Central memory CD8-positive, alpha-beta T cell (primary cell): ENCODE results near the gene FAM131A.

Source experiments
- ATAC-seq: fragments of 150-1000 bp; cut with Tn5 transposase; replicated peaks from 2 replicates; pipeline ENCODE4 v1.10.0; 2022; ENCODE audit warnings: mild to moderate bottlenecking, moderate FRiP score, moderate number of reproducible peaks; ENCODE audit not compliant: poor library complexity, severe bottlenecking; ENCODE audit errors: extremely low read depth
- DNase-seq, 2 donors: peaks; one replicate each; pipeline ENCODE4 v3.0.0; 2021; ENCODE audit warnings: low spot score in 2 of 2
- H3K27ac Mint-ChIP-seq: one replicate; pipeline ENCODE4 v1.8.0; 2022; ENCODE audit warnings: low read depth, mild to moderate bottlenecking, moderate library complexity, mixed read lengths
- H3K27me3 Mint-ChIP-seq: one replicate; pipeline ENCODE4 v1.8.0; 2022; ENCODE audit warnings: mixed read lengths
- H3K36me3 Mint-ChIP-seq: one replicate; pipeline ENCODE4 v1.8.0; 2022; ENCODE audit warnings: mild to moderate bottlenecking, moderate library complexity, mixed read lengths; ENCODE audit not compliant: insufficient read depth
- H3K4me1 Mint-ChIP-seq: one replicate; pipeline ENCODE4 v1.8.0; 2022; ENCODE audit warnings: mixed read lengths
- H3K4me3 Mint-ChIP-seq: one replicate; pipeline ENCODE4 v1.8.0; 2022; ENCODE audit warnings: mild to moderate bottlenecking, moderate library complexity, mixed read lengths
- H3K9me3 Mint-ChIP-seq: one replicate; pipeline ENCODE4 v1.8.0; 2022; ENCODE audit warnings: mixed read lengths

FAM131A gene

GRCh38 chr3:184322731-184323487 lies 14.5 kb upstream of the FAM131A start:
- Mint-ChIP-seq H3K4me1 (peaks cover 24% of the 10 kb centered on the region), H3K27ac (no peak overlapping the region), H3K27me3 (no peaks in the 10 kb centered on the region), H3K9me3 (no peaks in the 10 kb centered on the region), H3K36me3 (peaks cover 71% of the 10 kb centered on the region), H3K4me3 (no peak overlapping the region)
- DNase-seq (no peak), ATAC-seq (no peak)

DNA sequence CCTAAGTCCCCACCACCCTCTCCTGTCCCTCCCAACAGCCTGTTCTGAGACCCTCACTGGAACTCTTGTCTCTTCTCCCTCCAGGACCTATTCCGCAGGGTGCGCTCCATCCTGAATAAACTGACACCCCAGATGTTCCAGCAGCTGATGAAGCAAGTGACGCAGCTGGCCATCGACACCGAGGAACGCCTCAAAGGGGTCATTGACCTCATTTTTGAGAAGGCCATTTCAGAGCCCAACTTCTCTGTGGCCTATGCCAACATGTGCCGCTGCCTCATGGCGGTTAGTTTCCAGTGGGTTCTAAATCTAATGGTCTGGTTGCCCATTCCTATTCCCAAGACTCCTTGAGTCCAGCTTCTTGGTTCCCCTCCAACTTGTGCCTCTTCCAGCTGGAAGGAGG lies 13.7 kb upstream of the FAM131A start:
- Mint-ChIP-seq H3K9me3 (no peaks in the 10 kb centered on the region), H3K27ac (no peak overlapping the region), H3K36me3 (peaks cover 72% of the 10 kb centered on the region), H3K4me3 (no peak overlapping the region), H3K27me3 (no peaks in the 10 kb centered on the region), H3K4me1 (peaks cover 21% of the 10 kb centered on the region)
- DNase-seq, result no peak
- ATAC-seq, result no peak

DNA sequence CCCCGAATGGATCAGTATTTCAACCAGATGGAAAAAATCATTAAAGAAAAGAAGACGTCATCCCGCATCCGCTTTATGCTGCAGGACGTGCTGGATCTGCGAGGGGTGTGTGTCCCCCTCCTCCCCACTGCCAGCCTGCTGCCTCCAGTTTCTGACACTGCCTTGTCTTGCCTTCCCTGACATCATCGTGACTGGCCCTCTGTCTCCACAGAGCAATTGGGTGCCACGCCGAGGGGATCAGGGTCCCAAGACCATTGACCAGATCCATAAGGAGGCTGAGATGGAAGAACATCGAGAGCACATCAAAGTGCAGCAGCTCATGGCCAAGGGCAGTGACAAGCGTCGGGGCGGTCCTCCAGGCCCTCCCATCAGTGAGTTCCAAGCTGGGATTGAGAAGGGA lies 12.1 kb upstream of the FAM131A start:
- Mint-ChIP-seq H3K27me3 (no peaks in the 10 kb centered on the region), H3K9me3 (no peaks in the 10 kb centered on the region), H3K27ac (no peak overlapping the region), H3K36me3 (peaks cover 80% of the 10 kb centered on the region), H3K4me1 (peaks cover 16% of the 10 kb centered on the region), H3K4me3 (no peak overlapping the region)
- ATAC-seq, result no peak
- no peak for DNase-seq

GRCh38 chr3:184325715-184326369 lies 11.6 kb upstream of the FAM131A start:
- Mint-ChIP-seq H3K9me3 (no peaks in the 10 kb centered on the region), H3K36me3 (peaks cover 76% of the 10 kb centered on the region), H3K27ac (no peak overlapping the region), H3K4me3 (no peak overlapping the region), H3K4me1 (peaks cover 11% of the 10 kb centered on the region), H3K27me3 (no peaks in the 10 kb centered on the region)
- DNase-seq, result no peak
- ATAC-seq, result no peak

- ATAC-seq (no peak), DNase-seq (no peak)
- peaks cover 80% of the 10 kb centered on the region for H3K36me3 Mint-ChIP-seq
- peaks cover 11% of the 10 kb centered on the region for H3K4me1 Mint-ChIP-seq
- peak overlapping the region; percentile 71 for H3K27ac Mint-ChIP-seq
- H3K4me3 Mint-ChIP-seq, result no peak overlapping the region
- no peaks in the 10 kb centered on the region for H3K27me3 Mint-ChIP-seq
- H3K9me3 Mint-ChIP-seq, result no peaks in the 10 kb centered on the region
These were observed 10.2 kb upstream of the FAM131A start for GRCh38 chr3:184327171-184327570.

- Mint-ChIP-seq H3K4me1 (peaks cover 23% of the 10 kb centered on the region), H3K27me3 (no peaks in the 10 kb centered on the region), H3K4me3 (no peak overlapping the region), H3K27ac (no peak overlapping the region), H3K36me3 (peaks cover 78% of the 10 kb centered on the region), H3K9me3 (no peaks in the 10 kb centered on the region)
- ATAC-seq (no peak), DNase-seq (no peak)
These were observed 8.9 kb upstream of the FAM131A start for GRCh38 chr3:184328516-184328915.

GRCh38 chr3:184332370-184333090 lies 4.9 kb upstream of the FAM131A start:
- peaks cover 72% of the 10 kb centered on the region for H3K36me3 Mint-ChIP-seq
- peak overlapping the region; percentile 74 for H3K27ac Mint-ChIP-seq

DNA sequence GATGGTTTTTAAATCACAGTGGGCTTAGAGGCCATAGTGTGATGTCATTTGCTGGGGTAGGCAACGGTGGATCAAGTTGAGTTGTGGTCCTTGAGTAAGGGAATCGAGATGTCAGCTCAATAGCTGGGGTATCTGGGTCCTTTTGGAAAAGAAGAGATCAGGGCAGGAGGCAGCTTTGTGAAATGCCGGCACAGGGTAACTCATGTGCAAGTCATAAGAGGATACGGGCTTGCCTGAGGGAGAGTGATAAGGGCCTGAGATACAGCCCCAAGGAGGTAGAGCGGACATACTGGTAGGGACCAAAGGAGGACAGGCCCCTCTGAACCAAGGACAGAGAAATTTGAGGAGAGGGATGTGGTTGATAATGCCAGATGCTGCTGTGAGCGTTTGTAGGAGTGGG lies 4.2 kb upstream of the FAM131A start:
- H3K27ac Mint-ChIP-seq, result peak overlapping the region; percentile 74
- ATAC-seq, result no peak
- no peaks in the 10 kb centered on the region for H3K9me3 Mint-ChIP-seq
- peaks cover 68% of the 10 kb centered on the region for H3K36me3 Mint-ChIP-seq
- no peaks in the 10 kb centered on the region for H3K27me3 Mint-ChIP-seq
- H3K4me3 Mint-ChIP-seq, result no peak overlapping the region
- H3K4me1 Mint-ChIP-seq, result peaks cover 50% of the 10 kb centered on the region
- no peak for DNase-seq

More at GRCh38 chr3:184332370-184333090, 4.9 kb upstream of the FAM131A start:
- ATAC-seq (no peak), DNase-seq (no peak)
- H3K4me1 Mint-ChIP-seq, result peaks cover 43% of the 10 kb centered on the region
- H3K27me3 Mint-ChIP-seq, result no peaks in the 10 kb centered on the region
- no peaks in the 10 kb centered on the region for H3K9me3 Mint-ChIP-seq
- H3K4me3 Mint-ChIP-seq, result no peak overlapping the region

DNA sequence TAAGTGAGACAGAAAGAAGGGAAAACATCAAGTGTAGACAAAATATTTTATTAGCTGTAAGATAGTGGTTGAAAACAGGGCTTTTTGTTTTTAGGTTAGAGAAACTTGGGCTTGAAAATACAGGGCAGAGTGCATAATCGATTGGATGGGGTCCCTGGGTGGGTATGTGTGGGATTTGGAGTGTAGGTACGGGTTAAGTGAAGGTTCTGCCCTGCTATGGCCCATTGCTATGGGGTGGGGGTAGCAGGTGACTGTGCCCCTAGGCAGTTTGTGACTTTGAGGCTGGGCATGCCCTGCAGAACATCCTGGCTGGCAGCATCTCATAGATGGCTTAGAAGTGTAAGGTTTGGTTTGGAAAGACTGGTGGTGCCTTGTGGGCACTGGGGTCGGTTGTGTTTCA lies 3.7 kb upstream of the FAM131A start:
- H3K27me3 Mint-ChIP-seq, result no peaks in the 10 kb centered on the region
- DNase-seq (no peak), ATAC-seq (no peak)
- H3K27ac Mint-ChIP-seq, result peak overlapping the region; percentile 74
- no peak overlapping the region for H3K4me3 Mint-ChIP-seq
- peaks cover 64% of the 10 kb centered on the region for H3K36me3 Mint-ChIP-seq
- H3K9me3 Mint-ChIP-seq, result no peaks in the 10 kb centered on the region
- H3K4me1 Mint-ChIP-seq, result peaks cover 50% of the 10 kb centered on the region

- Mint-ChIP-seq H3K4me3 (peak overlapping the region; percentile 83), H3K4me1 (peaks cover 47% of the 10 kb centered on the region), H3K9me3 (no peaks in the 10 kb centered on the region), H3K36me3 (peaks cover 55% of the 10 kb centered on the region), H3K27ac (peak overlapping the region; percentile 74), H3K27me3 (no peaks in the 10 kb centered on the region)
- DNase-seq, result no peak
- peak; percentile 35 for ATAC-seq
These were observed 2.8 kb upstream of the FAM131A start for GRCh38 chr3:184334470-184335158.

GRCh38 chr3:184335291-184335660 lies 2.1 kb upstream of the FAM131A start:
- H3K36me3 Mint-ChIP-seq, result peaks cover 50% of the 10 kb centered on the region
- H3K27me3 Mint-ChIP-seq, result no peaks in the 10 kb centered on the region
- peak overlapping the region; percentile 74 for H3K27ac Mint-ChIP-seq
- H3K9me3 Mint-ChIP-seq, result no peaks in the 10 kb centered on the region
- H3K4me3 Mint-ChIP-seq, result peak overlapping the region; percentile 83
- DNase-seq, result no peak
- ATAC-seq, result peak; percentile 11
- H3K4me1 Mint-ChIP-seq, result peaks cover 44% of the 10 kb centered on the region
